Trophoblast cell (in vitro differentiated cells and primary cell): ENCODE measurements around the gene FBP2.
A peak's percentile ranks its signal among the peaks of the same experiment; 100 is the strongest.

Source experiments
- DNase-seq, 2 donors: peaks; one replicate each; pipeline ENCODE4 v3.0.0-alpha.2; 2016
- H2AFZ ChIP-seq: 2 replicates; pipeline ENCODE4 v1.6.1; 2013; ENCODE audit warnings: low read length, moderate library complexity, mild to moderate bottlenecking; ENCODE audit not compliant: insufficient read depth, poor library complexity
- H2AK5ac ChIP-seq: 2 replicates; pipeline ENCODE4 v1.6.1; 2013; ENCODE audit warnings: mild to moderate bottlenecking, low read length
- H2BK120ac ChIP-seq: 2 replicates; pipeline ENCODE4 v1.6.1; 2013; ENCODE audit warnings: low read length, mild to moderate bottlenecking, moderate library complexity; ENCODE audit not compliant: insufficient read depth, poor library complexity
- H2BK12ac ChIP-seq: 2 replicates; pipeline ENCODE4 v1.6.1; 2013; ENCODE audit warnings: mild to moderate bottlenecking, low read length, moderate library complexity
- H2BK5ac ChIP-seq: 2 replicates; pipeline ENCODE4 v1.6.1; 2013; ENCODE audit warnings: low read length, low read depth, moderate library complexity, mild to moderate bottlenecking; ENCODE audit not compliant: poor library complexity
- H3K14ac ChIP-seq: 2 replicates; pipeline ENCODE4 v1.6.1; 2013; ENCODE audit warnings: mild to moderate bottlenecking, low read length
- H3K18ac ChIP-seq: 2 replicates; pipeline ENCODE4 v1.6.1; 2013; ENCODE audit warnings: mild to moderate bottlenecking, low read length
- H3K23ac ChIP-seq: 2 replicates; pipeline ENCODE4 v1.6.1; 2013; ENCODE audit warnings: low read length
- H3K27ac ChIP-seq: 2 replicates; pipeline ENCODE4 v1.5.1; 2013; ENCODE audit warnings: low read depth, mild to moderate bottlenecking, inconsistent platforms, low read length, moderate library complexity
- H3K27me3 ChIP-seq: 2 replicates; pipeline ENCODE4 v1.6.1; 2013; ENCODE audit warnings: inconsistent platforms, mild to moderate bottlenecking, low read length, moderate library complexity; ENCODE audit not compliant: insufficient read depth
- H3K36me3 ChIP-seq, 2 experiments: 1 replicate in 1 of 2; 2 replicates in 1 of 2; pipeline ENCODE4 v1.6.1; 2013; ENCODE audit warnings: low read length in 2 of 2, mild to moderate bottlenecking in 2 of 2, moderate library complexity in 1 of 2; ENCODE audit not compliant: insufficient read depth in 2 of 2, control insufficient read depth in 1 of 2
- H3K4ac ChIP-seq: 2 replicates; pipeline ENCODE4 v1.6.1; 2013; ENCODE audit warnings: low read depth, mild to moderate bottlenecking, low read length, moderate library complexity
- H3K4me1 ChIP-seq, 2 experiments: 1 replicate in 1 of 2; 2 replicates in 1 of 2; pipeline ENCODE4 v1.6.1; 2013; ENCODE audit warnings: low read length in 2 of 2, mild to moderate bottlenecking in 2 of 2, moderate library complexity in 1 of 2; ENCODE audit not compliant: insufficient read depth in 2 of 2, control insufficient read depth in 1 of 2
- H3K4me2 ChIP-seq: 2 replicates; pipeline ENCODE4 v1.6.1; 2013; ENCODE audit warnings: inconsistent platforms, mild to moderate bottlenecking, low read length, moderate library complexity
- H3K4me3 ChIP-seq: 2 replicates; pipeline ENCODE4 v1.5.1; 2013; ENCODE audit warnings: mild to moderate bottlenecking, low read depth, low read length, inconsistent platforms
- H3K79me1 ChIP-seq: one replicate; pipeline ENCODE4 v1.6.1; 2013; ENCODE audit warnings: low read length
- H3K79me2 ChIP-seq: 2 replicates; pipeline ENCODE4 v1.6.1; 2013; ENCODE audit warnings: low read length, mild to moderate bottlenecking; ENCODE audit not compliant: control insufficient read depth, insufficient read depth, poor library complexity
- H3K9ac ChIP-seq: 2 replicates; pipeline ENCODE4 v1.6.1; 2013; ENCODE audit warnings: mild to moderate bottlenecking, low read length
- H3K9me3 ChIP-seq: 2 replicates; pipeline ENCODE4 v1.6.1; 2013; ENCODE audit warnings: low read depth, mild to moderate bottlenecking, control low read depth, inconsistent platforms, low read length; ENCODE audit not compliant: insufficient read depth
- H4K12ac ChIP-seq: 2 replicates; pipeline ENCODE4 v1.6.1; 2013; ENCODE audit warnings: low read depth, mild to moderate bottlenecking, low read length, moderate library complexity
- H4K8ac ChIP-seq: 2 replicates; pipeline ENCODE4 v1.6.1; 2013; ENCODE audit warnings: low read depth, mild to moderate bottlenecking, low read length, moderate library complexity
- H4K91ac ChIP-seq: one replicate; pipeline ENCODE4 v1.6.1; 2013; ENCODE audit warnings: low read depth, mild to moderate bottlenecking, low read length, moderate library complexity
- WGBS: extraction: QIAGEN DNeasy Blood & Tissue Kit; methylation state at CpG from one replicate; pipeline ENCODE4 v1.1.7; 2013; ENCODE audit warnings: missing lambda C conversion rate; ENCODE audit not compliant: insufficient read length, insufficient coverage; ENCODE audit errors: extremely low coverage; 5-methylcytosine and 5-hydroxymethylcytosine counted together

FBP2 gene

DNA sequence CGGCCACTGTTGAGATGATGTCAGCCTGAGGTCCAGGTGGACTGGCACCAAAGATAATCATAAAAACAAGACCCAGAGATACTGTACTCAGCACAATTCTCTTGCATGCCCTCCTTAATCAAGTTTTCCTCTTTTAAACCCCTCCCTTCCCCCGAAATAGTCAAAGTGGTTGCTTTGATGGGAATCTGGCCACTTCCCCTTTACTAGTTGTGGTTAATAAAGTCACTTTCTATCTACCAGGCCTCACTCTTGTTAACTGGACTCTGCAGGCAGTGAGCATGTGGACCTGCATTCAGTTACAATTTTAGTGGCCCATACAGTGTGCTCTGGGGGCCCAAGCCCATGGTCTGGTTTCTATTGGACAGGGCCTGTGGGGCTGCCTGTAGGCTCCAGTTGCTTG is 17.5 kb downstream of the FBP2 start:
- Histone ChIP-seq H2AFZ (no peak overlapping the region), H3K4me1 (no peaks in the 10 kb centered on the region), H3K36me3 (no peaks in the 10 kb centered on the region), H4K8ac (no peak overlapping the region), H3K23ac (no peak overlapping the region), H3K4me3 (no peak overlapping the region), H2BK12ac (no peak overlapping the region), H3K9me3 (no peaks in the 10 kb centered on the region), H3K79me2 (no peaks in the 10 kb centered on the region), H3K27me3 (no peaks in the 10 kb centered on the region), H3K4ac (no peak overlapping the region), H2BK120ac (no peak overlapping the region), H2BK5ac (no peak overlapping the region), H4K91ac (no peak overlapping the region), H3K4me2 (no peak overlapping the region), H4K12ac (no peak overlapping the region), H2AK5ac (no peak overlapping the region), H3K27ac (no peak overlapping the region), H3K79me1 (no peaks in the 10 kb centered on the region), H3K9ac (no peak overlapping the region), H3K14ac (no peak overlapping the region), H3K18ac (no peak overlapping the region)
- DNase-seq, result no peak
- no CpG with 5 or more reads among the region's 2 CpGs for WGBS

- Histone ChIP-seq H2BK5ac (no peak overlapping the region), H3K36me3 (no peaks in the 10 kb centered on the region), H3K14ac (no peak overlapping the region), H3K18ac (no peak overlapping the region), H2AK5ac (no peak overlapping the region), H3K9ac (no peak overlapping the region), H3K27ac (no peak overlapping the region), H3K4me3 (no peak overlapping the region), H3K27me3 (no peaks in the 10 kb centered on the region), H3K9me3 (no peaks in the 10 kb centered on the region), H4K91ac (no peak overlapping the region), H3K79me2 (no peaks in the 10 kb centered on the region), H3K23ac (no peak overlapping the region), H2BK120ac (no peak overlapping the region), H3K79me1 (no peaks in the 10 kb centered on the region), H3K4me1 (no peaks in the 10 kb centered on the region), H4K8ac (no peak overlapping the region), H2BK12ac (no peak overlapping the region), H3K4ac (no peak overlapping the region), H3K4me2 (no peak overlapping the region), H2AFZ (no peak overlapping the region), H4K12ac (no peak overlapping the region)
- DNase-seq, result no peak
- WGBS, result no CpG with 5 or more reads among the region's 17 CpGs
These were observed 24.5 kb downstream of the FBP2 start for GRCh38 chr9:94568972-94569712.

DNA sequence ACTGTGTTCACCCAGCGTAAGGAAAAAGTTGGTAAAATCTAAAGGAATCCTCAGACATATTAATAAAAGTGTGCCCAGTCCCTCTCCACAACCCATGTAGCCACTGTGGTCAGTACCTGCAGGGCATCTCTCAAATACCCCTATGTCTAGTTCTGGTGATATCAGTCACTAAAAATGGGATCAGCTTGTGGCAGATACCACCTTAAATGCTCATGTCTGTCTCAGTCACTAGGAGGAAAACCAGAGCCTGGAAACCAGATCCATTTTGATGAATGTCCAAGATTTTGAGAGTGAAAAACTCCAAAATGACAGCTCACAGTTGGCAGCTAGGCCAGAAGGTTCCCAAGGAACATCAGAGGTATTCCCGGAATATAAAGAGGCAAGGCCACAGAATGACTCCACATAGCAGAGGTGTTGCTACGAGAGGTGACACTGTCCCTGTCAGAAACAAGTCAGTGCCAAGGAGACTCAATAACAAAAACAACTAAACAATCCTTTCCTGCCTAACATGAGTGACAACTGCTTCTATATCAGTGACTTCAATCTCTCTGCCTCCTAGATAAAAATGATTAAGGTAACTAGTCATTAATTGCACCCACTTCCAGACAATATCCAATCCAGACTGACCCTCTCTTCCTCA is 25.3 kb downstream of the FBP2 start:
- no peak overlapping the region for H2BK5ac ChIP-seq
- no CpG with 5 or more reads among the region's 3 CpGs for WGBS
- no peak overlapping the region for H2AFZ ChIP-seq

GRCh38 chr9:94567271-94567670 is 26.4 kb downstream of the FBP2 start:
- no peak overlapping the region for H3K14ac ChIP-seq
- no peaks in the 10 kb centered on the region for H3K79me1 ChIP-seq
- no peaks in the 10 kb centered on the region for H3K4me1 ChIP-seq
- H4K12ac ChIP-seq, result no peak overlapping the region
- H3K23ac ChIP-seq, result no peak overlapping the region
- no peak overlapping the region for H3K9ac ChIP-seq
- H2BK5ac ChIP-seq, result no peak overlapping the region
- H3K4ac ChIP-seq, result no peak overlapping the region
- no peaks in the 10 kb centered on the region for H3K36me3 ChIP-seq
- H3K18ac ChIP-seq, result no peak overlapping the region
- H4K91ac ChIP-seq, result no peak overlapping the region
- no peak overlapping the region for H4K8ac ChIP-seq
- no peaks in the 10 kb centered on the region for H3K27me3 ChIP-seq
- peaks cover 2% of the 10 kb centered on the region for H3K9me3 ChIP-seq
- no peak overlapping the region for H2AK5ac ChIP-seq
- H3K27ac ChIP-seq, result no peak overlapping the region
- no peaks in the 10 kb centered on the region for H3K79me2 ChIP-seq
- no peak overlapping the region for H3K4me2 ChIP-seq
- H2BK12ac ChIP-seq, result no peak overlapping the region
- no peak overlapping the region for H2BK120ac ChIP-seq
- no peak for DNase-seq
- no peak overlapping the region for H2AFZ ChIP-seq
- H3K4me3 ChIP-seq, result no peak overlapping the region
- no CpG with 5 or more reads among the region's 2 CpGs for WGBS

More for the DNA sequence above, 25.3 kb downstream of the FBP2 start:
- Histone ChIP-seq H2BK12ac (no peak overlapping the region), H3K79me1 (no peaks in the 10 kb centered on the region), H4K12ac (no peak overlapping the region), H3K23ac (no peak overlapping the region), H4K8ac (no peak overlapping the region), H3K9me3 (no peaks in the 10 kb centered on the region), H3K36me3 (no peaks in the 10 kb centered on the region), H3K9ac (no peak overlapping the region), H3K4ac (no peak overlapping the region), H3K27ac (no peak overlapping the region), H3K79me2 (no peaks in the 10 kb centered on the region), H2AK5ac (no peak overlapping the region), H2BK120ac (no peak overlapping the region), H3K4me2 (no peak overlapping the region), H3K4me3 (no peak overlapping the region), H4K91ac (no peak overlapping the region), H3K4me1 (no peaks in the 10 kb centered on the region), H3K14ac (no peak overlapping the region), H3K27me3 (no peaks in the 10 kb centered on the region), H3K18ac (no peak overlapping the region)
- peak; percentile 14 to 21 for DNase-seq
